ENCODE measurements around the gene CHCHD6. TPM values are rescaled to one million over a fixed set of nuclear protein-coding genes. Genes with fewer than 3 reads are reported as not detected.
A peak's percentile ranks its signal among the peaks of the same experiment; 100 is the strongest.

Gene CHCHD6
- total RNA-seq, 6 experiments from 2014 or later: 1.7 to 5.3 (median 4.2) TPM

DNA sequence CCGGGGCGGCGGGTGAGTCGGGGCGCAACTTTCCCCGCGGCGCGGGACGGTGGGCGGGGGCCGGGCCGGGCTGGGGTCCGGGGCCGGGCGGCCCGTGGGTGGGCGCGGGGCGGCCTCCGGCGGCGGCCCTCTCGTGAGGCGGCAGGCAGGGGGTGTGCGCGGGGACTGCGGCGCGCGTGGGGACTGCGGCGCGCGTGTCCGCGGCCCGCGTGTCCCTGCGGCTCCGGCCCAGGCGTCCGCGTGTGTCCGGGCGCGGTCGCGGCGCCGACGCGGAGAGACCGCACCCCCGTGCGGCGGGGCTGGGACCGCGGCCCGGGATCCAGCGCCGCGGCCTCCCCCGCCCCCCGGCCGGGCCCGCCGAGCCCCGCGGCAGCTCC is 279.2 kb downstream of the CHCHD6 start:
- H3K27ac ChIP-seq: no peak overlapping the region
- WGBS (ENCODE audit: insufficient coverage, low coverage, low lambda C conversion rate, missing lambda C conversion rate): no CpG with 5 or more reads among the region's 70 CpGs
- peak overlapping the region; percentile 47 to 69 (median 56) for H3K4me3 ChIP-seq
- H3K9me3 ChIP-seq: no peaks in the 10 kb centered on the region
- DNase-seq (no peak), ATAC-seq (no peak)
- H3K4me1 ChIP-seq: no peaks in the 10 kb centered on the region
- intact Hi-C loops (cut with DNase I): no loop called here
- no peaks in the 10 kb centered on the region for H3K36me3 ChIP-seq
- TF ChIP-seq POLR2A (IDR thresholded peaks at IDR 0.05): no peak
- TF ChIP-seq, protein P1, sequence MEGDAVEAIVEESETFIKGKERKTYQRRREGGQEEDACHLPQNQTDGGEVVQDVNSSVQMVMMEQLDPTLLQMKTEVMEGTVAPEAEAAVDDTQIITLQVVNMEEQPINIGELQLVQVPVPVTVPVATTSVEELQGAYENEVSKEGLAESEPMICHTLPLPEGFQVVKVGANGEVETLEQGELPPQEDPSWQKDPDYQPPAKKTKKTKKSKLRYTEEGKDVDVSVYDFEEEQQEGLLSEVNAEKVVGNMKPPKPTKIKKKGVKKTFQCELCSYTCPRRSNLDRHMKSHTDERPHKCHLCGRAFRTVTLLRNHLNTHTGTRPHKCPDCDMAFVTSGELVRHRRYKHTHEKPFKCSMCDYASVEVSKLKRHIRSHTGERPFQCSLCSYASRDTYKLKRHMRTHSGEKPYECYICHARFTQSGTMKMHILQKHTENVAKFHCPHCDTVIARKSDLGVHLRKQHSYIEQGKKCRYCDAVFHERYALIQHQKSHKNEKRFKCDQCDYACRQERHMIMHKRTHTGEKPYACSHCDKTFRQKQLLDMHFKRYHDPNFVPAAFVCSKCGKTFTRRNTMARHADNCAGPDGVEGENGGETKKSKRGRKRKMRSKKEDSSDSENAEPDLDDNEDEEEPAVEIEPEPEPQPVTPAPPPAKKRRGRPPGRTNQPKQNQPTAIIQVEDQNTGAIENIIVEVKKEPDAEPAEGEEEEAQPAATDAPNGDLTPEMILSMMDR (IDR thresholded peaks at IDR 0.05): peak in 2 of 4 donors; percentile 6
- H3K27me3 ChIP-seq: no peaks in the 10 kb centered on the region

DNA sequence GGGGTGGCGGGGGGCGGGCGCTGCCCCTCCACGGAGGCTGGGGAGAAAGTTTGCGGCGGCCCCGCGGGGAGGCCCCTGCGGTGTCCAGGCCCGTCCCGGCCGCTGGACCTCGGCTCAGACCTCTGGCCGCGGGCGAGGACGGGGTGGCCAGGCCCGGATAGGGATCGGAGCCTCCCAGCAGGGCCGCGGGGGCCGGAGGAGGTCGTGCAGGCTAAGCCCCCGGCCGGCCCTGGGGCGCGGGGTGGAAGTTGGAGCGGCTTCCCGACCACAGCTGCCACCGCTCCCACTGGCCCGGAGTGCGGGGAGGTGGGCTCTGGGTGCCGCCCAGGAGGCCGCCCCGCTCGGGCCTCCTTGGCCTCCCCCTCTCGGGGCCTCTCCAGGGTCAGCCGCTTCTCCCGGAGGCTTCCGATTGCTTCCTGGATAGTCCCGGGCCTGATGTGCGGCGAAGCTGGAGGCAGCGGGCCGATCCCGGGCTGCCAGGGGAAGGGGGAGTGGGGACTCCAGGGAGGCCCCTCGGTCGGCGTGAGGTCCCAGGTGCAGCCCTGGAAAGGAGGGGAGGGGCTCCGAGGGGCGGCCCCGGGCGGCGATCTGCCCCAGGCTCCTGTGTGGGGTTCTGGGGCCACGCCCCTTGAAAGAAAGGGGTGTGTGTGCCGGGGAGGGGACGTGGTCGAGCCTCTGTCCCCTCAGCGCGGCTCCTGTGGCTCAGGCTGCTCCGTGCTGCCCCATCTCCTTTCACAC is 279.8 kb downstream of the CHCHD6 start:
- ATAC-seq: no peak
- no peaks in the 10 kb centered on the region for H3K36me3 ChIP-seq
- no peak overlapping the region for H3K27ac ChIP-seq
- H3K4me1 ChIP-seq: no peaks in the 10 kb centered on the region
- TF ChIP-seq, protein P1 (IDR thresholded peaks at IDR 0.05): no peak
- TF ChIP-seq POLR2A (IDR thresholded peaks at IDR 0.05): no peak
- intact Hi-C loops (cut with DNase I): no loop called here
- H3K27me3 ChIP-seq: no peaks in the 10 kb centered on the region
- peak overlapping the region; percentile 47 to 69 (median 56) for H3K4me3 ChIP-seq
- DNase-seq: peak in 1 of 3 donors; percentile 39
- 20% methylated on average over 3 of the region's 61 CpGs for WGBS (ENCODE audit: insufficient coverage, low coverage, low lambda C conversion rate, missing lambda C conversion rate)
- H3K9me3 ChIP-seq: no peaks in the 10 kb centered on the region

DNA sequence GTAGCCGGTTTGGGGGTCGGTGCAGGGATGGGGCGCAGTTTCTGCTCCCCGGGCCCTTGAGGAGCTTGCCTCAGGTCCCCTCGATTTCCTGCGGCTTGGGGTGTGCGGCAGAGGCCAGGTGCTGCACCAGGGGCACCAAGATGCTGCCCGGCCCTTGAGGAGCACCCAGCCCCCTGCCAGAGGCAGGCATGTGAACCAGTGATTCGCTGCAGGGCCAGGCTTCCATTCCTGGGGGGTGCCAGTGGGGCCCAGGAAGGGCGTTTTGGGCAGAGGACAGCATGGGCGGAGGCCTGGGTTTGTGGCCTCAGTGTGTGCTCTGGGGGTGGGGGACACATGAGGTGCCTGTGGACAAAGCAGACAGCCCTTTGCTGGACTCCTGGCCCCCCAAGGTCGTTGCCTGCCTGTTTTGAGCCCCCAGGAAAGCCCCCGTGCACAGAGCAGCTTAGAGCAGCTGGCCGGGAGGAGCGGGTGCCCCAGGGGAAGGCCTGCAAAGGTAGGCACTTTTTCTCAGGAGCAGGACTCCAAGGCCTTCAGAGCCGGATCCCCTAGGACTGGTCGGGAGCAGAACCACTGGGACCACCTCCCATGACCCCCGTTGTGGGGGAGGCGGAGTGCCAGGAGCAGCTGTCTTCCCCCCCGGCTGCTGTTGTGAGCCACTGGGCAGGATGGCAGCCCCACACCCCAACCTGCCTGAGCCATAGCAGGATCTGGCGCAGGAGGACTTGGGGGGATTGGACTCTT is 280.5 kb downstream of the CHCHD6 start:
- ATAC-seq (no peak), DNase-seq (no peak)
- Histone ChIP-seq H3K36me3 (peaks cover 0 to 1% (median 0%) of the 10 kb centered on the region in 4 donors), H3K4me1 (no peaks in the 10 kb centered on the region), H3K9me3 (no peaks in the 10 kb centered on the region), H3K27ac (no peak overlapping the region), H3K4me3 (peak overlapping the region; percentile 47 to 69 (median 56)), H3K27me3 (no peaks in the 10 kb centered on the region)
- no peak for TF ChIP-seq POLR2A (IDR thresholded peaks at IDR 0.05)
- TF ChIP-seq, protein P1 (IDR thresholded peaks at IDR 0.05): no peak
- intact Hi-C loops (cut with DNase I): no loop called here
- WGBS (ENCODE audit: insufficient coverage, low coverage, low lambda C conversion rate, missing lambda C conversion rate): no CpG with 5 or more reads among the region's 21 CpGs

DNA sequence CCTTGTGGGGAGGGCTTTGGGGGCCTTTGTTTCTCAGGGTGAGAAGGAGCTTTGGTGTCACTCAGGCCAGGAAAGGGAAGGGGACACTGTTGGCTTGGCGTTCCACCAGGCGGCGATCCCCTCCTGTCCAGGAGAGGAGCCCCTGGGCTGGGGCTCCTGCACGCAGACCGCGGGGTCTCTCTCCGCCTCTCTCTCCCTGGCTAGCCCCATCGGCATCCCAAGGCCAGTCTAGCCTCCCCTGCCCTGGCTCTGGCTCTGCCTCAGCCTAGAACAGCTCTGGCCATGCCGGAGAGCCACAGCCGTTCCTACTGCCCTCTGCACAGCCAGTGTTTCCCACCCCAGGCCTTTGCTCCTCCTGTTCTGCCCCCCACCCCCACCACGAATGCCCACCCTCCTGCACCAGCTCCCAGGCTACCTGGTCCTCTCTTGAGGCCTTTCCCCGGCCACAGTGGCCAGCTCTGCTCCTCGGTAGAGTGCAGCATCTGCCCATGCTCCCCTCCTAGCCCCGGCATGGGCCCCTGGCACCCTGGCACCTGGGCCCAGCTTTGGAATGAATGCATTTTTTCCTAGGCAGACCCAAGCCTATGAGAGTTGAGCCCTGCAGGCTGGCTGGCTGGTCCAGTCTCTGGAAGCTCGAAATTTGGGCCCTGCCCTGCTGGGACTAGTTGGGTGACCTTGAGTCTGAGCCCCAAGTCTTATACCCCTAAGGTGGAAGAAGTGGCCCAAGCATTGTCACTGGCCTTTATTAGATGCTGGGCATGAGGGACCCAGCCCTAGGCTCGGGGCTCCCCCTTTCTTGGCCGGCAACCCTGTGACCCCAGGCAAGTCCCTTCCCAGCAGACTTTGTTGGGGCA is 281.3 kb downstream of the CHCHD6 start:
- DNase-seq (no peak), ATAC-seq (no peak)
- H3K4me3 ChIP-seq: no peak overlapping the region
- intact Hi-C loops (cut with DNase I): no loop called here
- WGBS (ENCODE audit: insufficient coverage, low coverage, low lambda C conversion rate, missing lambda C conversion rate): 94% methylated on average over 4 of the region's 17 CpGs
- no peak overlapping the region for H3K27ac ChIP-seq
- no peaks in the 10 kb centered on the region for H3K4me1 ChIP-seq
- TF ChIP-seq, protein P1 (IDR thresholded peaks at IDR 0.05): no peak
- TF ChIP-seq POLR2A (IDR thresholded peaks at IDR 0.05): no peak
- H3K27me3 ChIP-seq: no peaks in the 10 kb centered on the region
- no peaks in the 10 kb centered on the region for H3K9me3 ChIP-seq
- peaks cover 0 to 3% (median 0%) of the 10 kb centered on the region in 4 donors for H3K36me3 ChIP-seq

All from right lobe of liver (tissue), 6 donors.